ENCODE measurements around the gene CEP95.

GRCh38 chr17:64492481-64493109 lies 14.2 kb upstream of the CEP95 start:
- TF ChIP-seq POLR2A (IDR thresholded peaks at IDR 0.05; ENCODE audit: low read depth, low read length), result no peak
- no peak for TF ChIP-seq POU2F2 (IDR thresholded peaks at IDR 0.05; ENCODE audit: low read depth, low read length)
- TF ChIP-seq TAF1 (IDR thresholded peaks at IDR 0.05; ENCODE audit: low read depth, low read length), result no peak
- TF ChIP-seq POLR2AphosphoS5 (IDR thresholded peaks at IDR 0.05; ENCODE audit: low read depth, low read length), result no peak
- no peak for TF ChIP-seq SPI1 (IDR thresholded peaks at IDR 0.05; ENCODE audit: low read depth, low read length)
- no peak for TF ChIP-seq PAX5 (IDR thresholded peaks at IDR 0.05; ENCODE audit: insufficient read depth, low read length, severe bottlenecking)
